GM19438 (cell line): ENCODE data around the gene ST6GALNAC1.

Experiments
- ATAC-seq: cut with Tn5 transposase; IDR thresholded peaks from one replicate; pipeline ENCODE4 v1.9.1; 2021; ENCODE audit warnings: low read depth; ENCODE audit not compliant: unreplicated experiment

ST6GALNAC1 gene

DNA sequence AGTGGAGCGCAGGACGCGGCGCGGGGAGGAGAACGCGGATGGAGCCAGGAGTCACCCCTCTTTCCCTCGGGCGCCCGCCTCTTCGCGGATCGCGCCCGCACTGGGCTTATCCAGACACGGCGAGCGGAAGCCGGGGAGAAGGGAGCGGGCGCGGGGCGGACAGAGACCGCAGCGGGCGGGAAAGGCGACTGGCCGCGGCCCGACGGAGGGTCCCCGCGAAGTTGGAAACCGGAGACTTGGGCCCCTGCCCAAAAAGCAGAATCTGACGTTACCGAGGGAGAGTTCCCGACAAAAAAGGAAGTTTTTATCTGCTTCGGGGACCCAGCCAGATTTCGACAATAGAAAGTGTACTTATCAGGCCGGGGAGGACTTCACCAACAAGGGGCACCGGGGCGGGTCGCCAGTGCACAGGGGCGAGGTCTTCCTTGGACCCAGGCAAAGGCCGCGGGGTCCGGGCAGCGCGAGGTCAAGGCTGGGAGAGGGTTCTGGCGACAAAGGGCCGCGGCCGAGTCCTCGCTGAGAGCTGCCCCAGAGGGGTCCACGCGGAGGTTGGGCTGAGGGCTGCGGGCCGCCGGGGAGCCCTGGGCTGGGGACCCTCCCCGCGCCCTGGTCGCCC lies 58.4 kb downstream of the ST6GALNAC1 start:
- no peak for ATAC-seq

- no peak for ATAC-seq
Observed at GRCh38 chr17:76584427-76585032, 59.0 kb downstream of the ST6GALNAC1 start.

- ATAC-seq = no peak
Observed at GRCh38 chr17:76582660-76583059, 60.9 kb downstream of the ST6GALNAC1 start.

DNA sequence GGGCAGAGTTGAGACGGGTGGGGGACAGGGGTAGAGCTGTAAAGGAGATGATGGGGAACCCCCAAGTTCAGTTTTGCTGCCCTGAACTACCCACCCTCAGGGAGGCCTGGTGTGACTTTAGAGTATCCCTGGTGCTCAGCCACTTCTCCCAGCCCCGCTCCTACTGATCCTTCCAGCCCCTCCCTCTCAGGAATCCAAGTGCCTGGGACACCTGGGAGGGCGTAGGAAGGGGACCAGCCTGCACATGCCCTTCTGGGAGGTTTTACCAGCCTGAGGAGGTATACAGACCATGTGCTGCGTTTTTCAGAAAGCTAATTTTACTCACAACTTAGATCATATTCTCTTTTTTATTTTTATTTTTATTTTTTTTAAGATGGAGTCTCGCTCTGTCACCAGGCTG lies 62.0 kb downstream of the ST6GALNAC1 start:
- no peak for ATAC-seq

- no peak for ATAC-seq
Observed at GRCh38 chr17:76579281-76579680, 64.3 kb downstream of the ST6GALNAC1 start.

- ATAC-seq = no peak
Observed at GRCh38 chr17:76578376-76578775, 65.2 kb downstream of the ST6GALNAC1 start.

DNA sequence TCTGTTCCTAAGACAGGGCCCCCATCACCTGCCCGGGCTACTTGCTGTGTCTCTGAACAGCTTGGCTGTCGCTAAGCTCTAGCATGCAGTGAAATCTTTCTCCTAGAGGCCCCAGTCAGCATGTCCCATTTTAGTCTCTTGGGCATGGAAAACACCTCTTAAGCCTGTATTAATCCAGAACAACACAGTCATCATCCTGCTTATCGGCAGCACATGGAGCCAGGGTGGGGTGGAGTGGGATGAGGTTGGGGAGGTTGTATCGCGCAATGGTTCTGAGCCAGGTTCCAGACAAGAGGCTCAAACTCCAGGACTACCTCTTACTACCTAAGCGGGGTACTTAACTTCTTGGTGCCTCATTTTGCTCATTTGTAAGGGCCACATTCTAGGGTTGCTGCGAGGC lies 65.7 kb downstream of the ST6GALNAC1 start:
- ATAC-seq = no peak

GRCh38 chr17:76576189-76576588 lies 67.4 kb downstream of the ST6GALNAC1 start:
- no peak for ATAC-seq

- ATAC-seq = no peak
Observed at GRCh38 chr17:76575570-76575969, 68.0 kb downstream of the ST6GALNAC1 start.
